MCF 10A (cell line): ENCODE results near the gene HAPLN2. TPM values are rescaled to one million over a fixed set of nuclear protein-coding genes. Genes with fewer than 3 reads are reported as not detected.

Experiments used
- BruUV-seq: library from RNA; stranded (reverse); fragments of 400-500 nt; replicated peaks from 2 replicates; lab custom pipeline; 2021; lab: Mats Ljungman, UMichigan
- CTCF ChIA-PET: fragments of 300-600 bp; sonication (Branson Sonifier 250); formaldehyde crosslinking; extraction: SDS; loops from one replicate; lab custom pipeline; 2021; ENCODE audit warnings: antibody characterized with exemption, inconsistent platforms; lab: Yijun Ruan, JAX
- POLR2A ChIA-PET: fragments of 300-600, 350-650 bp; sonication (Branson Sonifier 250); formaldehyde crosslinking; extraction: SDS; loops from one replicate; lab custom pipeline; 2020; ENCODE audit warnings: antibody characterized with exemption, inconsistent platforms; lab: Yijun Ruan, JAX
- DNase-seq: peaks from one replicate; pipeline ENCODE4 v3.0.0-alpha.2; 2018; ENCODE audit not compliant: unreplicated experiment
- H3K27ac Mint-ChIP-seq: one replicate; pipeline ENCODE4 v1.8.0; 2022; ENCODE audit warnings: mild to moderate bottlenecking, low read depth, mixed read lengths; ENCODE audit not compliant: unreplicated experiment
- H3K27me3 Mint-ChIP-seq: one replicate; pipeline ENCODE4 v1.8.0; 2022; ENCODE audit warnings: mixed read lengths; ENCODE audit not compliant: insufficient read depth, unreplicated experiment
- H3K36me3 Mint-ChIP-seq: one replicate; pipeline ENCODE4 v1.8.0; 2022; ENCODE audit warnings: mild to moderate bottlenecking, moderate library complexity, mixed read lengths; ENCODE audit not compliant: insufficient read depth, unreplicated experiment
- H3K4me1 Mint-ChIP-seq: one replicate; pipeline ENCODE4 v1.8.0; 2022; ENCODE audit warnings: mixed read lengths; ENCODE audit not compliant: insufficient read depth, unreplicated experiment
- H3K4me3 Mint-ChIP-seq: one replicate; pipeline ENCODE4 v1.8.0; 2022; ENCODE audit warnings: mild to moderate bottlenecking, moderate library complexity, mixed read lengths; ENCODE audit not compliant: unreplicated experiment
- H3K9me3 Mint-ChIP-seq: one replicate; pipeline ENCODE4 v1.8.0; 2022; ENCODE audit warnings: mixed read lengths; ENCODE audit not compliant: unreplicated experiment
- CTCF ChIP-seq: fragments of 200-600 bp; IDR thresholded peaks from one replicate; pipeline ENCODE4 v1.8.0; 2022; ENCODE audit warnings: antibody characterized with exemption, mild to moderate bottlenecking; ENCODE audit not compliant: unreplicated experiment
- intact Hi-C: fragments of 100-400 bp; cut with micrococcal nuclease; formaldehyde crosslinking; loops from 2 replicates; pipeline ENCODE4 v1.14.1; 2022
- total RNA-seq: library from RNA; stranded (reverse); gene quantifications from 2 replicates; pipeline ENCODE4 v1.2.3, GENCODE V29; 2022

HAPLN2 gene
- total RNA-seq, 1 experiment from 2014 or later: not detected

GRCh38 chr1:156612666-156613065, 6.5 kb upstream of the HAPLN2 start:
- no peaks in the 10 kb centered on the region for H3K9me3 Mint-ChIP-seq
- ChIA-PET CTCF (interaction anchor here (0.7 to 20.9 kb wide), 15 partner anchors 9 to 228 kb away, joined by 3 to 396 read pairs (median 6); no protein-coding TSS in a partner anchor), POLR2A (interaction anchor here (0.6 to 2.0 kb wide), 9 partner anchors 9 to 222 kb away, joined by 3 to 7 read pairs (median 3); partner anchors contain the start of gene NAXE)
- no peak for DNase-seq
- no peak overlapping the region for H3K27ac Mint-ChIP-seq
- peaks cover 26% of the 10 kb centered on the region for H3K27me3 Mint-ChIP-seq
- intact Hi-C loops: no loop called here
- peaks cover 5% of the 10 kb centered on the region for H3K36me3 Mint-ChIP-seq
- H3K4me3 Mint-ChIP-seq: no peak overlapping the region
- H3K4me1 Mint-ChIP-seq: peaks cover 10% of the 10 kb centered on the region
- TF ChIP-seq CTCF: no peak
- BruUV-seq: no TSS peak

DNA sequence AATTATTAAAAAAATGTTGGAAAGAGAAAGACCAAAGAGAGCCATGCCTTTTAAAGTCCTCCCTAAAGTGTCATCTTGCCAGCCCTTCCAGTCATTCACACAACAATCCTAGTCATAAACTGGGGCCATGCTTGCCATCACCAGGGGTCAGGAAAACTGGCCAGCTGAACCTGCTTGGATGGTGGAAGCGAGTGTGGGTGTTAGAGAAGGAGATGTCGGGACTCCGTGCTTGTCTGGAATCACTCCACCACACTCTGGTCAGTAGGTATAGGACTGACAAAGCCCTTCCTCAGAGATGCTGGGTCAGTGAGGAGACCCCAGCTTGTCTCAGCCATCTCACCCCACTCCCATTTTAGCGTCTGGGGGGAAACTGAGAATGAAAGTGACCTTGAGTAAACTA, 3.3 kb upstream of the HAPLN2 start:
- BruUV-seq: no TSS peak
- intact Hi-C loops: no loop called here
- Mint-ChIP-seq H3K4me1 (peaks cover 10% of the 10 kb centered on the region), H3K9me3 (no peaks in the 10 kb centered on the region), H3K27ac (no peak overlapping the region), H3K36me3 (no peaks in the 10 kb centered on the region), H3K4me3 (peak overlapping the region; percentile 6), H3K27me3 (peaks cover 47% of the 10 kb centered on the region)
- TF ChIP-seq CTCF: no peak
- no peak for DNase-seq
- ChIA-PET CTCF (interaction anchor here (0.6 to 20.9 kb wide), 8 partner anchors 10 to 231 kb away, joined by 3 to 396 read pairs (median 21); no protein-coding TSS in a partner anchor), POLR2A (interaction anchor here (1.4 to 1.6 kb wide), 2 partner anchors 12 to 13 kb away, joined by 4 to 5 read pairs; no protein-coding TSS in a partner anchor)

DNA sequence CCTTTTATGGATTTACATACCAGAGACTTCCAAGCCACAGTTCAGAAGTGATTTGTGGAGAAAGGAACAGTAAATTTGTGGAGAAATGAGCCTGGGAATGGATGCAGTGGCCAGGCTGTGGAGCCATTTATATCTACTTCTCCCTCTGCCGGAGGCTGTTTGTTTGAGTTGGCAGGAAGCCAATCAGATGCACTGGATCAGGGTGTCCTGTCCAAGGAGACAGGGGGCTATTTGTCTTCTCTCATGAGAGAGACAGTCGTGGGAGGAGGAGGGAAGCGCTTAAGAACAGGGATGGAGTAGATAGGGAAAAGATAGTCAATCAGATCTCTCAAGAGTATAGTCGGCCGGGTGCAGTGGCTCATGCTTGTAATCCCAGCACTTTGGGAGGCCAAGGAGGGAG, 2.8 kb upstream of the HAPLN2 start:
- intact Hi-C loops: no loop called here
- CTCF ChIA-PET: interaction anchor here (0.6 to 20.9 kb wide), 11 partner anchors 8 to 171 kb away, joined by 3 to 396 read pairs (median 4); no protein-coding TSS in a partner anchor
- TF ChIP-seq CTCF: no peak
- DNase-seq: peak; percentile 64
- Mint-ChIP-seq H3K4me1 (peaks cover 10% of the 10 kb centered on the region), H3K4me3 (peak overlapping the region; percentile 6), H3K36me3 (no peaks in the 10 kb centered on the region), H3K27ac (no peak overlapping the region), H3K27me3 (peaks cover 47% of the 10 kb centered on the region), H3K9me3 (no peaks in the 10 kb centered on the region)
- POLR2A ChIA-PET: interaction anchor here (0.8 to 1.6 kb wide), 4 partner anchors 11 to 112 kb away, joined by 4 to 6 read pairs (median 4); partner anchors contain the start of genes ISG20L2 and METTL25B
- BruUV-seq: no TSS peak

GRCh38 chr1:156619582-156619955, 354 bp downstream of the HAPLN2 start:
- ChIA-PET CTCF (interaction anchor here (0.7 to 20.9 kb wide), 25 partner anchors 8 to 450 kb away, joined by 3 to 396 read pairs (median 4); partner anchors contain the start of gene CRABP2), POLR2A (interaction anchor here (0.9 to 1.5 kb wide), 3 partner anchors 24 to 37 kb away, joined by 3 to 5 read pairs (median 3); no protein-coding TSS in a partner anchor)
- intact Hi-C loops: no loop called here

More at GRCh38 chr1:156619582-156619955, 354 bp downstream of the HAPLN2 start:
- TF ChIP-seq CTCF: no peak
- H3K36me3 Mint-ChIP-seq: no peaks in the 10 kb centered on the region
- H3K4me1 Mint-ChIP-seq: peaks cover 15% of the 10 kb centered on the region
- H3K9me3 Mint-ChIP-seq: no peaks in the 10 kb centered on the region
- no peak overlapping the region for H3K27ac Mint-ChIP-seq
- H3K4me3 Mint-ChIP-seq: no peak overlapping the region
- H3K27me3 Mint-ChIP-seq: peaks cover 59% of the 10 kb centered on the region
- no TSS peak for BruUV-seq
- no peak for DNase-seq
